CD14-positive monocyte (primary cell): ENCODE data around the gene DES. TPM values are rescaled to one million over a fixed set of nuclear protein-coding genes. Genes with fewer than 3 reads are reported as not detected.

ENCODE experiments used
- DNase-seq, 3 donors: peaks; one replicate each; pipeline ENCODE4 v3.0.0-alpha.2; 2011 to 2022
- H2AFZ ChIP-seq: 2 replicates; pipeline ENCODE4 v1.6.0; 2012; ENCODE audit warnings: mild to moderate bottlenecking, low read depth, low read length, inconsistent platforms; ENCODE audit not compliant: insufficient read depth, poor library complexity, severe bottlenecking
- H3K27ac ChIP-seq, 2 donors: 1 replicate in 1 of 2; 2 replicates in 1 of 2; pipeline ENCODE4 v1.5.1; 2012 to 2013; ENCODE audit warnings: low read length in 2 of 2, control low read depth in 1 of 2, inconsistent platforms in 1 of 2, low read depth in 1 of 2, mild to moderate bottlenecking in 1 of 2
- H3K27me3 ChIP-seq, 2 donors: one replicate each; pipeline versions ENCODE4 v1.6.0 to v1.6.1; 2011 to 2013; ENCODE audit warnings: low read length in 2 of 2; ENCODE audit not compliant: control insufficient read depth in 2 of 2, insufficient read depth in 2 of 2
- H3K36me3 ChIP-seq, 2 donors: replicated peaks in 1 of 2; 1 replicate in 1 of 2; 2 replicates in 1 of 2; pipeline versions ENCODE4 v1.5.1 to v1.6.1; 2012 to 2013; ENCODE audit warnings: low read length in 2 of 2, control low read depth in 1 of 2, inconsistent platforms in 1 of 2, mild to moderate bottlenecking in 1 of 2; ENCODE audit not compliant: insufficient read depth in 2 of 2, control insufficient read depth in 1 of 2
- H3K4me1 ChIP-seq, 2 donors: 1 replicate in 1 of 2; 2 replicates in 1 of 2; pipeline versions ENCODE4 v1.5.1 to v1.6.1; 2012 to 2013; ENCODE audit warnings: low read length in 2 of 2, control low read depth in 1 of 2, inconsistent platforms in 1 of 2, mild to moderate bottlenecking in 1 of 2, moderate library complexity in 1 of 2; ENCODE audit not compliant: insufficient read depth in 2 of 2, control insufficient read depth in 1 of 2
- H3K4me2 ChIP-seq: replicated peaks from 2 replicates; pipeline ENCODE3; 2012; ENCODE audit warnings: low read length, moderate library complexity, mild to moderate bottlenecking; ENCODE audit not compliant: poor library complexity, severe bottlenecking; ENCODE audit errors: extremely low read depth
- H3K4me3 ChIP-seq, 3 experiments: fragments of 200-600 bp in 1 of 3; sonication (generic) in 1 of 3; replicated peaks in 1 of 3; 1 replicate in 2 of 3; 2 replicates in 1 of 3; pipeline ENCODE4 v1.5.1; 2011 to 2013; ENCODE audit warnings: low read length in 3 of 3, mild to moderate bottlenecking in 3 of 3, control low read depth in 2 of 3, low read depth in 2 of 3, inconsistent platforms in 1 of 3, moderate library complexity in 1 of 3
- H3K79me2 ChIP-seq: 2 replicates; pipeline ENCODE4 v1.6.0; 2012; ENCODE audit warnings: mild to moderate bottlenecking, control low read depth, inconsistent platforms, low read length, moderate library complexity; ENCODE audit not compliant: insufficient read depth
- H3K9ac ChIP-seq: 2 replicates; pipeline ENCODE4 v1.6.0; 2017; ENCODE audit warnings: low read length, mild to moderate bottlenecking; ENCODE audit not compliant: insufficient read depth, poor library complexity, severe bottlenecking
- H3K9me3 ChIP-seq, 2 donors: replicated peaks in 1 of 2; 1 replicate in 1 of 2; 2 replicates in 1 of 2; pipeline versions ENCODE4 v1.5.1 to v1.6.1; 2012 to 2013; ENCODE audit warnings: low read length in 2 of 2, control low read depth in 1 of 2; ENCODE audit not compliant: control insufficient read depth in 1 of 2, insufficient read depth in 1 of 2
- H4K20me1 ChIP-seq: 2 replicates; pipeline ENCODE4 v1.6.0; 2012; ENCODE audit warnings: mild to moderate bottlenecking, low read length, control low read depth, moderate library complexity; ENCODE audit not compliant: insufficient read depth
- H3K27ac Mint-ChIP-seq, 7 donors: one replicate each; pipeline ENCODE4 v1.8.0; 2020; ENCODE audit warnings: mild to moderate bottlenecking in 7 of 7, mixed read lengths in 7 of 7, moderate library complexity in 6 of 7, inconsistent platforms in 2 of 7
- H3K27me3 Mint-ChIP-seq, 3 donors: one replicate each; pipeline ENCODE4 v1.8.0; 2021 to 2022; ENCODE audit warnings: low read depth in 3 of 3, mild to moderate bottlenecking in 3 of 3, mixed read lengths in 3 of 3, moderate library complexity in 3 of 3, inconsistent platforms in 1 of 3
- H3K36me3 Mint-ChIP-seq, 2 donors: one replicate each; pipeline ENCODE4 v1.8.0; 2020; ENCODE audit warnings: mixed read lengths in 2 of 2, inconsistent platforms in 1 of 2, mild to moderate bottlenecking in 1 of 2
- H3K4me1 Mint-ChIP-seq: one replicate; pipeline ENCODE4 v1.8.0; 2020; ENCODE audit warnings: mild to moderate bottlenecking, mixed read lengths
- H3K4me3 Mint-ChIP-seq, 2 donors: one replicate each; pipeline ENCODE4 v1.8.0; 2020; ENCODE audit warnings: mild to moderate bottlenecking in 2 of 2, mixed read lengths in 2 of 2, moderate library complexity in 1 of 2
- H3K9me3 Mint-ChIP-seq, 7 donors: one replicate each; pipeline ENCODE4 v1.8.0; 2020 to 2022; ENCODE audit warnings: mixed read lengths in 7 of 7, mild to moderate bottlenecking in 6 of 7, moderate library complexity in 6 of 7, inconsistent platforms in 2 of 7
- CTCF ChIP-seq: fragments of 200-600 bp; IDR thresholded peaks from one replicate; pipeline ENCODE4 v1.8.0; 2022; ENCODE audit warnings: antibody characterized with exemption, mild to moderate bottlenecking
- WGBS: methylation state at CpG from one replicate; pipeline ENCODE4 v1.1.5; 2013; ENCODE audit warnings: missing lambda C conversion rate; ENCODE audit not compliant: insufficient coverage; 5-methylcytosine and 5-hydroxymethylcytosine counted together
- intact Hi-C, 2 donors: fragments of 100-400 bp; cut with micrococcal nuclease; formaldehyde crosslinking; loops; one replicate each; pipeline versions ENCODE4 v1.15.0 to v1.15.1; 2023
- polyA plus RNA-seq, 3 donors: library from polyadenylated mRNA; depleted of rRNA in 1 of 3; unstranded in 2 of 3; stranded (reverse) in 1 of 3; fragments of 300-500 nt in 2 of 3; fragments of >200 nt in 1 of 3; fragmentation: Illumina TruSeq in 2 of 3; gene quantifications; 1 replicate in 2 of 3; 2 replicates in 1 of 3; pipeline ENCODE4 v1.2.3, GENCODE V29; 2012 to 2021

DES gene
- polyA plus RNA-seq, 3 donors = 2.4 to 4.0 (median 2.4) TPM

GRCh38 chr2:219405451-219405850 lies 12.7 kb upstream of the DES start:
- peaks cover 16% of the 10 kb centered on the region for H3K4me1 Mint-ChIP-seq
- Histone ChIP-seq H3K4me2 (no peak overlapping the region), H3K27ac (no peak overlapping the region), H3K9ac (no peak overlapping the region), H4K20me1 (no peaks in the 10 kb centered on the region), H3K4me1 (peaks cover 18% of the 10 kb centered on the region in 2 donors), H3K9me3 (no peaks in the 10 kb centered on the region), H3K79me2 (no peaks in the 10 kb centered on the region), H3K27me3 (no peaks in the 10 kb centered on the region), H2AFZ (no peak overlapping the region), H3K36me3 (no peaks in the 10 kb centered on the region), H3K4me3 (no peak overlapping the region)
- H3K9me3 Mint-ChIP-seq = peaks cover 0 to 2% (median 0%) of the 10 kb centered on the region in 7 donors
- no peak overlapping the region for H3K4me3 Mint-ChIP-seq
- 72% methylated on average over 7 of the region's 9 CpGs for WGBS
- TF ChIP-seq CTCF = no peak
- H3K36me3 Mint-ChIP-seq = no peaks in the 10 kb centered on the region
- intact Hi-C loops = no loop called here
- DNase-seq = no peak
- peaks cover 13 to 26% (median 14%) of the 10 kb centered on the region in 3 donors for H3K27me3 Mint-ChIP-seq
- no peak overlapping the region for H3K27ac Mint-ChIP-seq

- H4K20me1 ChIP-seq = no peaks in the 10 kb centered on the region
- Mint-ChIP-seq H3K27me3 (peaks cover 14 to 29% (median 16%) of the 10 kb centered on the region in 3 donors), H3K4me1 (peaks cover 16% of the 10 kb centered on the region), H3K36me3 (no peaks in the 10 kb centered on the region), H3K9me3 (peaks cover 0 to 5% (median under 1%) of the 10 kb centered on the region in 7 donors), H3K4me3 (no peak overlapping the region), H3K27ac (no peak overlapping the region)
- no peaks in the 10 kb centered on the region for H3K9me3 ChIP-seq
- H3K4me3 ChIP-seq = no peak overlapping the region
- peaks cover 16 to 18% of the 10 kb centered on the region in 2 donors for H3K4me1 ChIP-seq
- no peak overlapping the region for H3K27ac ChIP-seq
- WGBS = 94% methylated on average over 3 of the region's 7 CpGs
- no peak for TF ChIP-seq CTCF
- no peak for DNase-seq
- no peaks in the 10 kb centered on the region for H3K27me3 ChIP-seq
- intact Hi-C loops = no loop called here
- no peak overlapping the region for H3K4me2 ChIP-seq
- no peaks in the 10 kb centered on the region for H3K36me3 ChIP-seq
- no peak overlapping the region for H3K9ac ChIP-seq
- H3K79me2 ChIP-seq = no peaks in the 10 kb centered on the region
- H2AFZ ChIP-seq = no peak overlapping the region
These were observed 12.0 kb upstream of the DES start for GRCh38 chr2:219405958-219406860.
